Activated CD8-positive, alpha-beta T cell treated with anti-CD3 and anti-CD28 coated beads for 36 hours (primary cell): ENCODE results near the gene MB21D2. TPM values are rescaled to one million over a fixed set of nuclear protein-coding genes. Genes with fewer than 3 reads are reported as not detected.

Experiments used
- ATAC-seq: fragments of 200-7000 bp; cut with Tn5 transposase; one replicate; pipeline ENCODE4 v1.10.0; 2021; ENCODE audit warnings: mild to moderate bottlenecking, moderate library complexity
- CTCF ChIA-PET: fragments of 350-600 bp; sonication (Branson Sonifier 250); formaldehyde crosslinking; loops from one replicate; lab custom pipeline; 2021; ENCODE audit warnings: antibody characterized with exemption; lab: Charles Lee
- POLR2A ChIA-PET: fragments of 350-600 bp; sonication (Branson Sonifier 250); formaldehyde crosslinking; loops from one replicate; lab custom pipeline; 2021; ENCODE audit warnings: antibody characterized with exemption; lab: Charles Lee
- DNase-seq: peaks from one replicate; pipeline ENCODE4 v3.0.0-alpha.2; 2020
- H3K27ac Mint-ChIP-seq: one replicate; pipeline ENCODE4 v1.8.0; 2021; ENCODE audit warnings: mild to moderate bottlenecking, mixed read lengths
- H3K27me3 Mint-ChIP-seq: one replicate; pipeline ENCODE4 v1.8.0; 2021; ENCODE audit warnings: mixed read lengths
- H3K36me3 Mint-ChIP-seq: one replicate; pipeline ENCODE4 v1.8.0; 2021; ENCODE audit warnings: low read depth, mixed read lengths
- H3K4me1 Mint-ChIP-seq: one replicate; pipeline ENCODE4 v1.8.0; 2021; ENCODE audit warnings: low read depth, mixed read lengths
- H3K4me3 Mint-ChIP-seq: one replicate; pipeline ENCODE4 v1.8.0; 2021; ENCODE audit warnings: mild to moderate bottlenecking, moderate library complexity, mixed read lengths
- H3K9me3 Mint-ChIP-seq: one replicate; pipeline ENCODE4 v1.8.0; 2021; ENCODE audit warnings: mixed read lengths
- intact Hi-C: fragments of 100-400 bp; cut with micrococcal nuclease; formaldehyde crosslinking; loops from one replicate; pipeline ENCODE4 v1.10.0; 2022
- total RNA-seq, 2 experiments: library from RNA; stranded (reverse); gene quantifications; one replicate each; pipeline ENCODE4 v1.2.3, GENCODE V29; 2021
- TF ChIP-seq, protein P1 (sequence below): fragments of 200-600 bp; IDR thresholded peaks from one replicate; pipeline ENCODE4 v1.8.0; 2022; ENCODE audit warnings: antibody characterized with exemption, mild to moderate bottlenecking

Gene MB21D2
- total RNA-seq, 2 experiments from 2014 or later = 3.1 to 3.2 TPM

GRCh38 chr3:192907784-192908183, 9.9 kb downstream of the MB21D2 start:
- intact Hi-C loops = no loop called here
- Mint-ChIP-seq H3K36me3 (peaks cover 3% of the 10 kb centered on the region), H3K4me1 (peaks cover 10% of the 10 kb centered on the region), H3K27me3 (peaks cover 1% of the 10 kb centered on the region), H3K4me3 (no peak overlapping the region), H3K27ac (no peak overlapping the region), H3K9me3 (peaks cover 5% of the 10 kb centered on the region)
- TF ChIP-seq, protein P1, sequence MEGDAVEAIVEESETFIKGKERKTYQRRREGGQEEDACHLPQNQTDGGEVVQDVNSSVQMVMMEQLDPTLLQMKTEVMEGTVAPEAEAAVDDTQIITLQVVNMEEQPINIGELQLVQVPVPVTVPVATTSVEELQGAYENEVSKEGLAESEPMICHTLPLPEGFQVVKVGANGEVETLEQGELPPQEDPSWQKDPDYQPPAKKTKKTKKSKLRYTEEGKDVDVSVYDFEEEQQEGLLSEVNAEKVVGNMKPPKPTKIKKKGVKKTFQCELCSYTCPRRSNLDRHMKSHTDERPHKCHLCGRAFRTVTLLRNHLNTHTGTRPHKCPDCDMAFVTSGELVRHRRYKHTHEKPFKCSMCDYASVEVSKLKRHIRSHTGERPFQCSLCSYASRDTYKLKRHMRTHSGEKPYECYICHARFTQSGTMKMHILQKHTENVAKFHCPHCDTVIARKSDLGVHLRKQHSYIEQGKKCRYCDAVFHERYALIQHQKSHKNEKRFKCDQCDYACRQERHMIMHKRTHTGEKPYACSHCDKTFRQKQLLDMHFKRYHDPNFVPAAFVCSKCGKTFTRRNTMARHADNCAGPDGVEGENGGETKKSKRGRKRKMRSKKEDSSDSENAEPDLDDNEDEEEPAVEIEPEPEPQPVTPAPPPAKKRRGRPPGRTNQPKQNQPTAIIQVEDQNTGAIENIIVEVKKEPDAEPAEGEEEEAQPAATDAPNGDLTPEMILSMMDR = no peak
- DNase-seq (no peak), ATAC-seq (no peak)
- POLR2A ChIA-PET = interaction anchor here (0.8 kb wide), 1 partner anchor 10 kb away, joined by 3 read pairs; no protein-coding TSS in a partner anchor
- CTCF ChIA-PET = interaction anchor here (0.7 to 1.2 kb wide), 2 partner anchors 10 to 134 kb away, joined by 3 read pairs; partner anchors contain the start of gene MB21D2

- peak; percentile 77 for ATAC-seq
- H3K27me3 Mint-ChIP-seq = no peaks in the 10 kb centered on the region
- ChIA-PET CTCF (no interaction called here), POLR2A (no interaction called here)
- no peak overlapping the region for H3K27ac Mint-ChIP-seq
- H3K4me3 Mint-ChIP-seq = no peak overlapping the region
- peaks cover 10% of the 10 kb centered on the region for H3K4me1 Mint-ChIP-seq
- TF ChIP-seq, protein P1 = no peak
- peaks cover 3% of the 10 kb centered on the region for H3K36me3 Mint-ChIP-seq
- intact Hi-C loops = no loop called here
- peaks cover 5% of the 10 kb centered on the region for H3K9me3 Mint-ChIP-seq
- no peak for DNase-seq
Measured at GRCh38 chr3:192906940-192907339, 10.7 kb downstream of the MB21D2 start.

GRCh38 chr3:192905980-192906678, 11.5 kb downstream of the MB21D2 start:
- no peak overlapping the region for H3K4me3 Mint-ChIP-seq

GRCh38 chr3:192904632-192905289, 12.9 kb downstream of the MB21D2 start:
- intact Hi-C loops = no loop called here
- ATAC-seq = no peak
- Mint-ChIP-seq H3K9me3 (peaks cover 5% of the 10 kb centered on the region), H3K27ac (no peak overlapping the region), H3K4me1 (peaks cover 10% of the 10 kb centered on the region), H3K4me3 (no peak overlapping the region), H3K36me3 (peaks cover 7% of the 10 kb centered on the region), H3K27me3 (no peaks in the 10 kb centered on the region)
- TF ChIP-seq, protein P1 = no peak
- POLR2A ChIA-PET = no interaction called here
- CTCF ChIA-PET = interaction anchor here (1.2 kb wide), 1 partner anchor 11 kb away, joined by 3 read pairs; no protein-coding TSS in a partner anchor
- DNase-seq = no peak

More at GRCh38 chr3:192905980-192906678, 11.5 kb downstream of the MB21D2 start:
- Mint-ChIP-seq H3K9me3 (peaks cover 5% of the 10 kb centered on the region), H3K27me3 (no peaks in the 10 kb centered on the region), H3K27ac (no peak overlapping the region), H3K4me1 (peaks cover 10% of the 10 kb centered on the region), H3K36me3 (peaks cover 3% of the 10 kb centered on the region)
- intact Hi-C loops = no loop called here
- ATAC-seq = no peak
- TF ChIP-seq, protein P1 = no peak
- ChIA-PET CTCF (interaction anchor here (1.0 kb wide), 1 partner anchor 9 kb away, joined by 3 read pairs; no protein-coding TSS in a partner anchor), POLR2A (no interaction called here)
- DNase-seq = no peak

DNA sequence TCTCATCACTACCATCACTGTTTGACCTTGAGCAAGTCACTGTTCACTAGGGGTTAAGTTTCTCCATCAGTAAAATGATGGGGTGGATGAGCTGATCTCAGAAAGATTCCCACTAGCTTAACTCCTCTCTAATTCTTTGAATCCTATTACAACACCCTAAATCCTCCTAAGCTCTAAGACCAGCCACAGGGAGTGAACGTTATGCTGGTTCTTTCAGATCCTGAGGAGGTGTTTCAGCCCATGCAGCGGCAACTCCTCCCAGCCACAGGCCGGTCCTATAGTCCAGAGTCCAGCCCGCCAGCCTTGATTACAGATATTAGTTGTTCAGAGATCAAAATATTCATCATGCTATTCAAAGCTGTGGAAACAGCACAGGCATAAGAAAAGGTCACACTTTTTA, 15.1 kb downstream of the MB21D2 start:
- TF ChIP-seq, protein P1 = no peak
- Mint-ChIP-seq H3K4me1 (peaks cover 23% of the 10 kb centered on the region), H3K27ac (no peak overlapping the region), H3K36me3 (peaks cover 9% of the 10 kb centered on the region), H3K27me3 (no peaks in the 10 kb centered on the region), H3K9me3 (peaks cover 7% of the 10 kb centered on the region), H3K4me3 (no peak overlapping the region)
- CTCF ChIA-PET = no interaction called here
- intact Hi-C loops = no loop called here
- POLR2A ChIA-PET = interaction anchor here (1.7 kb wide), 1 partner anchor 9 kb away, joined by 5 read pairs; no protein-coding TSS in a partner anchor
- ATAC-seq (no peak), DNase-seq (no peak)
